ENCODE measurements around the gene FGFR3. TPM values are rescaled to one million over a fixed set of nuclear protein-coding genes. Genes with fewer than 3 reads are reported as not detected.

Gene FGFR3
- total and polyA plus RNA-seq, 10 donors, result 1.0 to 7.5 (median 3.5) TPM

DNA sequence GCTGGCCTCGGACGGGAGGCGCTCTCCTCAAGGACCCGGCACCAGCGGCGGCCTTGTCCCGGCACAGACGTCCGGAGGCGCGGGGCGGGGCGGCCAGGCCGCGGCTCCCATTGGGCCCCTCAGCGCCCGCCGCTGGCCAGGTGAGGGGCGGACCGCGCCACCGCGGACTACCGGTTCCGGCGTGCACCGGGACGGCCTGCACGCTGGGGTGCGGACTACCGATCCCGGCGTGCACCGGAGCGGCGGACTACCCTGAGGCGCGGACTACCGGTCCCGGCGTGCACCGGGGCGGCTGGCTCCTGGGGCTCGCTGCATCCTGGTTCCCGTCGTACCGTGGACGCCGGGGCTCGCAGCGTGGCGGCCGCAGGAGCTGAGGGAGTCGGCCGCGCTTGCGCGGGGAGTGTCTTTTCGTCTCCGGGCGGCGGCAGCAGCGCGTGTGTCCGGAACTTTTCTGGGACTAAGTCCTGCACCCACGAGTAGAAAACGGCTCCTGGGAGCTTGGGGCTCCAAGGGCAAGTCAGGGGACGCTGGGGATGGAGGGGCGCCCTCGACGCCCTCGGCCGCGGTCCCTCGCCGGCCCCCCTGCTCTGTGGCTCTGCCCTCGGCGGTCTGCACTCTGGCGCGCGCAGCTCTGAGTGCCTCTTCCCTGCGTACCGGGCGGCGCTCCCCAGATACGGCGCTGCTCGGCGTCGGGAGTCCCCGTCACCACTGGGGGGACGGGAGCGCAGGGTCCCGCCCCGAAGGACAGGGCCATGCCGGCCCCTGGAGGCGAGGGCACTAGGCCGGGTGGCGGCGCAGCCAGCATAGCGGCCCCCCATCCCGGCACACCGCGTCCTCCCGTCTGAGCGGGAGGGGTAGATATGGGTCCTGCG is 63.2 kb downstream of the FGFR3 start, which contains the start of gene LETM1:
Gene LETM1, minus strand, starts transcription at position 86 of the 872 bp plus-strand sequence. CDS start 206 bp downstream, outside the sequence.
- Histone ChIP-seq H3K4me3 (peak within 1 kb of the TSS; percentile 73 to 98 (median 90)), H3K27ac (peak within 1 kb of the TSS; percentile 75 to 90 (median 84)), H3K4me1 (peaks cover 15 to 68% (median 42%) of the 10 kb centered on the region in 6 donors), H3K9me3 (no peaks in the 10 kb centered on the region), H3K27me3 (replicated peaks in 1 of 7) (no peaks in the 10 kb centered on the region), H3K36me3 (peaks cover 0 to 4% (median 0%) of the 10 kb centered on the region in 6 donors)
- peak; percentile 100 for DNase-seq
- 0 to 1% (median 1%) methylated on average over 13 to 107 of the region's 107 CpGs for WGBS, 5 donors
- TF ChIP-seq POLR2AphosphoS5 (IDR thresholded peaks at IDR 0.05) (peak; percentile 91 to 95 (median 92)), POLR2A (IDR thresholded peaks at IDR 0.05) (peak in 1 of 3 donors; percentile 25)
- TF ChIP-seq, protein P1, sequence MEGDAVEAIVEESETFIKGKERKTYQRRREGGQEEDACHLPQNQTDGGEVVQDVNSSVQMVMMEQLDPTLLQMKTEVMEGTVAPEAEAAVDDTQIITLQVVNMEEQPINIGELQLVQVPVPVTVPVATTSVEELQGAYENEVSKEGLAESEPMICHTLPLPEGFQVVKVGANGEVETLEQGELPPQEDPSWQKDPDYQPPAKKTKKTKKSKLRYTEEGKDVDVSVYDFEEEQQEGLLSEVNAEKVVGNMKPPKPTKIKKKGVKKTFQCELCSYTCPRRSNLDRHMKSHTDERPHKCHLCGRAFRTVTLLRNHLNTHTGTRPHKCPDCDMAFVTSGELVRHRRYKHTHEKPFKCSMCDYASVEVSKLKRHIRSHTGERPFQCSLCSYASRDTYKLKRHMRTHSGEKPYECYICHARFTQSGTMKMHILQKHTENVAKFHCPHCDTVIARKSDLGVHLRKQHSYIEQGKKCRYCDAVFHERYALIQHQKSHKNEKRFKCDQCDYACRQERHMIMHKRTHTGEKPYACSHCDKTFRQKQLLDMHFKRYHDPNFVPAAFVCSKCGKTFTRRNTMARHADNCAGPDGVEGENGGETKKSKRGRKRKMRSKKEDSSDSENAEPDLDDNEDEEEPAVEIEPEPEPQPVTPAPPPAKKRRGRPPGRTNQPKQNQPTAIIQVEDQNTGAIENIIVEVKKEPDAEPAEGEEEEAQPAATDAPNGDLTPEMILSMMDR (IDR thresholded peaks at IDR 0.05 in 8 of 11, conservative IDR thresholded peaks at IDR 0.05 in 3 of 11), result peak in 6 of 11 experiments; percentile 0 to 45 (median 4)
- intact Hi-C loops (cut with DNase I; ENCODE audit: low total_unique reads), result no loop called here

DNA sequence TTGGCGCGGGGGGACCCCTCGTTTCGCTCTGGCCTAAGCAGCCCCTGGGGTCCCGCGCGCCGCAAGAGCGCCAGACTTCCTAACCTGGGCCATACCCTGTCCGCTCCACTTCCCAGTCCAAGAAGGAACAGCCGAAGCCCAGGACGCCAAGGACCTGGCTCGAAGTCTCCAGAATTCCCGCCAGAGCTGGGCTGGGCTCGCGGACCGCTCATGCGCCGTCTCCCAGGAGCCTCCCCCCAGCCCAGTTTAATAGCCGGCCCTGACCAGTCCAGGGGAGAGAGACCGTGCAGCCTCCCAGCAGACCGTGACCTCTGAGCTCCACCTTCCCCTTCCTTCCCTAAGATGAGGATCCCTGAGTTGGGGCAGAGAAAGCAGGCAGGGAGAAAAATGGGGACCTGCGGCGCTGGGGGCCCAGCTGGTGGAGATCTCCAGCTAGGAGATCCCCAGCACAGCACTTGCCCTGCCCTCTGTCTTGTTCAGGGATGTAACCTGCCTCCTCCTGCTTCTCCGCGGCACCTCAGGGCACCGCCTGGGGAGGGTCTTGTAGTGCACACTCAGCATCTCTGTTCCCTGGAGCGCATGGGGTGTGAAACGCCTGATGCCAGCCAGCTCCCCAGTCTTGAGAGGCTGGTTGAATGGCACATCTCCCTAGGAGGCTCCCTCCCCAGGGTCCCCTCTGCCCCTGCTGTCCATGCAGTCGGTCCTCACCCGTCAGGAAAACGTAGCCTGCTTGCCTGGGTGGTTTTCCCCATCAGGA is 64.0 kb downstream of the FGFR3 start:
- no peaks in the 10 kb centered on the region for H3K9me3 ChIP-seq
- peak overlapping the region; percentile 75 to 90 (median 84) for H3K27ac ChIP-seq
- H3K27me3 ChIP-seq (replicated peaks in 1 of 7), result peaks cover 0 to 2% (median 0%) of the 10 kb centered on the region in 7 donors
- intact Hi-C loops (cut with DNase I; ENCODE audit: low total_unique reads), result no loop called here
- H3K36me3 ChIP-seq, result peaks cover 0 to 4% (median 0%) of the 10 kb centered on the region in 6 donors
- 26 to 32% (median 28%) methylated on average over 18 to 32 of the region's 32 CpGs for WGBS, 5 donors
- no peak for TF ChIP-seq POLR2A (IDR thresholded peaks at IDR 0.05)
- TF ChIP-seq, protein P1 (IDR thresholded peaks at IDR 0.05 in 8 of 11, conservative IDR thresholded peaks at IDR 0.05 in 3 of 11), result no peak
- TF ChIP-seq POLR2AphosphoS5 (IDR thresholded peaks at IDR 0.05), result no peak
- H3K4me3 ChIP-seq, result peak overlapping the region; percentile 73 to 98 (median 90)
- peaks cover 15 to 67% (median 46%) of the 10 kb centered on the region in 6 donors for H3K4me1 ChIP-seq
- DNase-seq, result no peak

DNA sequence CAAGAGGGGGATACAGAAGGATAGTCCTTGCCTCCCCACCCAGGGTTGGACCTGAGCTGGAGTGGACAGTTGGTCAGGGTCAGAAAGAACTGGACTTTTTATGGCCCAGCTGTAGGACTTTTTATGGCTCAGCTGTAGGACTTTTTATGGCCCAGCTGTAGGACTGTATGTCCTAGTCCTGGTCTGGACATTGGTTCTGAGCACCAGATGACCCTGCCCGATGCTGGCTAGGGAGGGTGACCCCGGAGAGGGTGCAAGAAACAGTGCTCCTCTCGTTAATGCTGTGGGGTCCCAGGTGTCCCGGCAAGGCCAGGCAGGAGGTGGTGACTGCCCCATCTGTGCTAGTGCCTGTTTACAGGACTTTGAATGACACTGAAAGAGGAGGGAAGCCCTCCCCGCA is 64.8 kb downstream of the FGFR3 start:
- Histone ChIP-seq H3K4me1 (peaks cover 15 to 67% (median 50%) of the 10 kb centered on the region in 6 donors), H3K27me3 (replicated peaks in 1 of 7) (peaks cover 0 to 10% (median 0%) of the 10 kb centered on the region in 7 donors), H3K9me3 (no peaks in the 10 kb centered on the region), H3K4me3 (peak overlapping the region in 1 of 8 donors; percentile 76), H3K27ac (no peak overlapping the region), H3K36me3 (peaks cover 0 to 4% (median 0%) of the 10 kb centered on the region in 6 donors)
- intact Hi-C loops (cut with DNase I; ENCODE audit: low total_unique reads), result no loop called here
- WGBS, 5 donors, result 83 to 94% (median 93%) methylated on average over 1 to 5 of the region's 5 CpGs
- TF ChIP-seq POLR2A (IDR thresholded peaks at IDR 0.05), result no peak
- DNase-seq, result no peak

Other genes starting within 250 kb of the FGFR3 start
- 1 to 10 TPM in 6 of 7 donors, under 1 TPM in 1; 0.60 to 4.3 (median 1.9) TPM for gene FAM53A, start 109.0 kb upstream of the FGFR3 start, total RNA-seq
- 1 to 10 TPM; 1.2 to 2.7 (median 2.4) TPM for gene FAM53A, start 109.0 kb upstream of the FGFR3 start, polyA plus RNA-seq
- gene SLBP, start 81.0 kb upstream of the FGFR3 start, total RNA-seq, result 10 to 100 TPM; 29.0 to 52.0 (median 34.4) TPM
- gene SLBP, start 81.0 kb upstream of the FGFR3 start, polyA plus RNA-seq, result 10 to 100 TPM; 24.0 to 41.9 (median 35.0) TPM
- gene TMEM129, start 72.0 kb upstream of the FGFR3 start, total RNA-seq, result 10 to 100 TPM; 24.2 to 51.0 (median 34.7) TPM
- 10 to 100 TPM; 17.2 to 32.7 (median 21.9) TPM for gene TMEM129, start 72.0 kb upstream of the FGFR3 start, polyA plus RNA-seq
- 10 to 100 TPM; 33.3 to 84.4 (median 56.5) TPM for gene TACC3, start 71.8 kb upstream of the FGFR3 start, total RNA-seq
- 10 to 100 TPM; 49.7 to 56.6 (median 50.3) TPM for gene TACC3, start 71.8 kb upstream of the FGFR3 start, polyA plus RNA-seq
- 10 to 100 TPM; 33.2 to 47.7 (median 36.3) TPM for gene LETM1, start 62.9 kb downstream of the FGFR3 start, total RNA-seq
- gene LETM1, start 62.9 kb downstream of the FGFR3 start, polyA plus RNA-seq, result 10 to 100 TPM in 1 of 3 donors, 1 to 10 TPM in 2; 6.5 to 16.9 (median 7.8) TPM
- gene NSD2, start 78.1 kb downstream of the FGFR3 start, total RNA-seq, result 10 to 100 TPM; 39.1 to 58.9 (median 48.5) TPM
- 10 to 100 TPM in 1 of 3 donors, 1 to 10 TPM in 2; 7.1 to 13.1 (median 7.4) TPM for gene NSD2, start 78.1 kb downstream of the FGFR3 start, polyA plus RNA-seq
- gene NELFA, start 215.7 kb downstream of the FGFR3 start, total RNA-seq, result 10 to 100 TPM; 20.2 to 36.6 (median 31.5) TPM
- gene NELFA, start 215.7 kb downstream of the FGFR3 start, polyA plus RNA-seq, result 10 to 100 TPM; 19.9 to 29.6 (median 20.1) TPM